DLD1 (cell line): ENCODE data around the gene CADPS.

ENCODE experiments used
- in situ Hi-C: cut with HindIII; loops from 2 replicates; pipeline ENCODE4 v1.10.0; 2017; ENCODE audit warnings: low sequenced_read_pairs

The CADPS gene

DNA sequence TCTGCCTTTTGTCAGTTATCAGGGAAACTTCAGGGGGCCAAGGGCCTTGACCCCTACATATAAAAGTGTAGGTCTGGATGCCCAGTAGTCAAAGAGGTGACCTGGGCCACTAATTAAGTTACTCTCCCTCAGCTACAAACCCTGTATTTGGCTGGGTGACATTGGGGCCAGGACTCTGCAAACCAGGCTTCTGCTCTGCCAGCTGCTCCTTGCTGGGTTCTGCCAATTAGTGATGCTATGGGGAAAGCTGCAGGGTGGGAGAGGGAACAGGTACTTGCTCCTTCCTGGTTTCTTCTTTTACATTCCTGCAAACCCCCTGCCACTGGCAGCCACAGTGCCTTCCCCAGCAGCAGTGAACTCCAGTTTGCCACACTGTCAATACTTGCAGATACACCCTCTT, 179.2 kb downstream of the CADPS start:
- in situ Hi-C loops = no loop called here

DNA sequence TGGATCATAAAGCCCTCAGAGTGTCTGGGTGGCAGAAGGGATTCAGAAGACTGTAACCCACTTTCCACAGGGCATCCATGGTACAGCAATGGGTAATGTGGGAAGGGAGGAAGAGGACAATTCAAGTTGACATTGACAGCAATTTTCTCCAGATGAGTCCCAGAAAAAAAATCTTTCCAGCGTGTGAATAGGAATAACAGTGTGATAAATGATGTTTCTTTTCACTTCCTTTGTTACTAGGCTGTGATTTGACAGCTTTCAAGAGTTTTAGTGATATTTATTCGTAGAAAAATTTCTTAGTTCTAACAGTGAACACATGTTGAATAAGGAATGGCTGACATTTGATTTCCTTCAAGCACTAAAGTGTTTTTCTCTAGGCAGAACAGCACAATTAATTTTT, 186.4 kb downstream of the CADPS start:
- in situ Hi-C loops = no loop called here

DNA sequence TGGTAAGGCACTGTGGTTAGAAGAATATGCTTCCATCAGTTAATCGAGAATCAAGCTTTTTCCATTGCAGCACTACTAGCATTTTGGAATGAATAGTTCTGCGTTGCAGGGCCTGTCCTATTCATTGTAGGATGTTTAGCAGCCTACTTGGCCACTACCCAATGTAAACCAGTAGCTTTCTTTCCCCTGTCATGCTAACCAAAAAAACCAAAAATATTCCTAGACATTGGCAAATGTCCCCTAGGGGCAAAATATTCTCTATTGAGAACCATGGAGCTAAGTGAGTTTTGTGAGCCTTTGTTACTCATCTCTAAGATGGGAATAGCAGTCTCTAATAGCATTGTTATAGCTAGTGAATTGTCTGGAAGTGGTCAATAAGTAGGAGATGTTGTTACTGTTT, 187.2 kb downstream of the CADPS start:
- in situ Hi-C loops = no loop called here

DNA sequence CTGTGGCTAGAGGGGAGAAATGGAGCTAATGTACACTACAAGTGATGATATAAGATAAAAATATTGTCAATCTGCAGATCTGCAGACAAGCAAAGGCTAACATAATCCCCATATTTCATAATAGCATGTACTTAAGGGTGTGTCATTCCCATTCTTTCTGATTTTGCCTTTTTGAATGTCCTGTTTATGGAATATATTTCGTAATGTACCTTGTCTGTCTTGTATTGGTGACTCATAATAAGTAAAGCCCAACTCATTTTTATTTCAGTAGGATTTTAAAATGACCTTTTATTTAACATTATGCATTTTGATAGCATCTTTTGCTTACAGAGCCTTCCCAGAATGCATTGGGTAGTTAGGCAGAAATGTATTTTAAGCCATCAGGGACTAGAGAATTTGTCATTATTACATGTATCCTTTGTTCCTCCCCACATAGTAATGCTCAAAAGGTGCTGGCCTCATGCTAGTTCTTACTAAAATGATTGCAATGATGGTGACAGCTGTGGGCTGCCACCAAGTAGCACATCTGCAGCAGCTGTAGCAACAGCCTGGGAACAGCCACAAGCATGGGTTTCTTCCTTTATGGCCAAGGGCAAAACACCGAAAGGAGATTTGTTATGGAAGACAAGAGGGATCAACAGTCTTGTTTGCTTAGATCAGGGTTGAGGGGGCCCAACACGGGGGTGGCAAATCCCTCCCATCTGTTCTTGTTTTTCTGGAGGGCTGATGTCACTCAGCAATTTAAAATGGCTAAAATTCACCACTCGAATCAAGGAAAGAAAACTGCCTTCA, 188.5 kb downstream of the CADPS start:
- in situ Hi-C loops = no loop called here

DNA sequence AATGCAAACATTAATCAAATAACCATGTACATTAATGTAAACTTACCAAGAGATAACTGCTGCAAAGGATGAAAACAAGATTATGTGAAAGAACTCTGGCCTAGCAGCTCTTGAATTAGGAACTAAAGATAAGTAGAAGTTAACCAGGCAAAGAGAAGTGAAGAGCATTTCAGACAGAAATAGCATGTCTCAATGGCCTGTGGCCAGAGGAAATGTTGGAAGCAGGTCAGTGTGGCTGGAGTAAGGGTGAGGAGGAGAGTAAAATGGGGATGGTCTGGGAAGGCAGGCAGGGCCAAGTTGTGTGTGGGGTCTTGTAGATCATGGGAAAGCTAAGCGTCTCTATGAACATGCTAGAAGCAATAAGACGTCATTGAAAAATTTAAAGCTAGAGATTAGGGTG, 192.4 kb downstream of the CADPS start:
- in situ Hi-C loops = no loop called here

DNA sequence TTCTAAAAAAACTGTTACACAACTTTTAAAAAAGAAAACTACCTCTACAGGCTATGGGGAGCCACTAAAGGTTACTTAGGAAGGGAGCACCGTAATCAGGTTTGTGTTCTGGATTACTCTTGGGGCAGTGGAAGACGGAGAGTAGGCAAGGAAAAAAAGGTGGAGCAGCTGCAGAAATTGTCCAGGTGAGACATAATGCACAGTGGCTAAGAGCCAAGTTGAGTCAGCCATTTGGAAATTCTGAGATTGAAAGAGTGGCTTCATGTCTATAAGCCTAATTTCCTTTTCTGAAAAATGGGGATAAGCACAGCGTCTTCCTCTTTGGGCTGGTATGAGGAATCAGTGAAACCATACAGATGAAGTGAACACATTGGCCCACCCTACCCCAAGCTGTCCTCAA, 195.2 kb downstream of the CADPS start:
- in situ Hi-C loops = no loop called here

DNA sequence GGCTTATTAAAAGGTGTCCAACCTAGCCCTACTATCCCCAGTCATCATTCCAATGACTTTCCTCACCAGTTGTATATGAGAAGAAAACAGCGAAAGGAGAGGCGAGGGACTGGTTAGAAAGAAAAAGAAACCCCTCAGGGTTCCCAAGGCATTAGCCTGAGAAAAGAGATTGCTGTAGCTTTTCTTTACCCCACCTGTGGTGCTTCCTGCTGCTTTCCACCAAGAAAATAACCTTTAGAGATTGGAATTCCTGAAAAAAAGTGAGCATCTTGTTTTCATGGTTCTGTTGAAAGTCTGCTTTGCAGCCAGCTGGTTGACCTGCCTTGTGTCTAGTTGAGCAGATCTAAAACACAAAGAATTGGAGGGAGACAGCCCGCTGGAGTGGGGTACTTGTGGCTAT, 196.4 kb downstream of the CADPS start:
- in situ Hi-C loops = no loop called here

DNA sequence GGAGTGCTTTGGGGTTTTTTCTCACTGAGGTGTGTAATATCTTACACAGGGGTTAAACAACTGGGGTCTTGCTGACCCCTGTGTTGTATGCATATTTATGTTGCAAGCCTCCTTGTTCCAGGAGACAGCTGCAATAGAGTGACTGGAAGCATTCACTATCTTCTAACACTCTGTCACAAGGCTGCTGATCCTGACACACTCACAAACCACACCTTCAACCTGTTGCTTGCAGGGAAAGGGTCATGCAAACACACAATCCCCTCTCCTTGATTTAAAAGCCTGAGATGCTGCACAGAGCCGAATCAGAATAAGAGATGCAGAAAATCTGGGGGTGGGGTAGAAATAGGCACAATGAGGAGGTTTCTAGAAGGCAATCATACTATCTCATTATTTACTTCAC, 197.3 kb downstream of the CADPS start:
- in situ Hi-C loops = no loop called here

DNA sequence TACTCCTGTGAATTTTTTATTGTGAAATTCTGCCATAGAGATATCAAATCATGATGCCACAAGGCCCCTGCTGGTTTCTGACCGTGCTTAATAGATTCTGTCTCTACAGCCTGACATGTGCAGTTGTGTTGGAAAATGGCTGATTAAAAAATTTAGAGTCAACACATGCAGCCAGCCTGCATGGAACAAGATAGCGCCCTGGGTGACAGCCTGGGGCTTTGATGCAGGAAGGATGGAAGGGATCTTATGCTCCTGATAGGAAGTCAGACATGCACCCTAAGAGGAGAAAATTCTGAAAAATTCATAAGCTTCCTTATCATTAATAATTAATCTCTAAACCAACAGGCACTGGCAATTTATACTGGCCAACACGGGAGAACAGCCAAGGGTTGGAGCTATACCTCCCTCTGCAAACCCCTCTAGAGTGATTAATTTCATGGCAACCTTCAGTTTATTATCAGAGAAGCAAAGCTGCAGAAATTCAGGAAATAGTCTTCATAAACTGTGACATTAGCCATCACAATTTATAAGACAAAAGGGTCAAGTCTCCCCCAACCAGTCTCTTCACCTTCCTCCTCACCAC, 198.4 kb downstream of the CADPS start:
- in situ Hi-C loops = no loop called here

DNA sequence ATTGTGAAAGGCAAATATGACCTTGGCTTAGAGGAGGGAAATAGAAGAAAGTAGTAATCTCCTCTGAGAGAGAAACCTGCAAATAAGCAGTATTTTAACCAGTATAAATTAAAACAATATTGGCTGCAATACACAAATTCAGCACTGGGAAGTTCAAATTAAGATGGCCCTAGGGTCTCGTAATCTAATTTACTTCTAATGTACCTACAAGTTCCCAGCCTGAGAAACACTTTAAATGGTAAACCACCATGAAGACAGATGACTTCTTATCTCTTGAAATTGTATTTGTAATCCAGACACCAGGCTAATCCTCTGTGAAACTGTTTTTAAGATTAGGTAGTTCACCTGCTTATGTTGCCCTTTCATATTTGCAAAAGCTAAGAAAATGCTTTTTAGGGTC, 199.7 kb downstream of the CADPS start:
- in situ Hi-C loops = no loop called here

DNA sequence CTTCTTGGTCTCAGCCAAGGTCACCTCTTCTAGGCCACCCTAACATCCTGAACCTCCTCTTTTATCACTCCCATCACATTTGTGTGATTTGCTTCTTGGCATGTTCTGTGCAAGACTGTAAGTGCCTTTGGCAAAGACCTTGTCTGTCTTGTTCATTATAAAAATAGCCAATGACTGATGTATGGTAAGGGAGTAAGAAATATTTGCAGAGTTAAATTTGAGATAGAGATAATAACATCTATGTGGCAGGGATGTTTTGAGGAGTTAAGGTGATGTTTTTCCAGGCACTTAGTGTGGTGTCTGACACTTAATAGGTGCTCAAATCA, 202.3 kb downstream of the CADPS start:
- in situ Hi-C loops = no loop called here

DNA sequence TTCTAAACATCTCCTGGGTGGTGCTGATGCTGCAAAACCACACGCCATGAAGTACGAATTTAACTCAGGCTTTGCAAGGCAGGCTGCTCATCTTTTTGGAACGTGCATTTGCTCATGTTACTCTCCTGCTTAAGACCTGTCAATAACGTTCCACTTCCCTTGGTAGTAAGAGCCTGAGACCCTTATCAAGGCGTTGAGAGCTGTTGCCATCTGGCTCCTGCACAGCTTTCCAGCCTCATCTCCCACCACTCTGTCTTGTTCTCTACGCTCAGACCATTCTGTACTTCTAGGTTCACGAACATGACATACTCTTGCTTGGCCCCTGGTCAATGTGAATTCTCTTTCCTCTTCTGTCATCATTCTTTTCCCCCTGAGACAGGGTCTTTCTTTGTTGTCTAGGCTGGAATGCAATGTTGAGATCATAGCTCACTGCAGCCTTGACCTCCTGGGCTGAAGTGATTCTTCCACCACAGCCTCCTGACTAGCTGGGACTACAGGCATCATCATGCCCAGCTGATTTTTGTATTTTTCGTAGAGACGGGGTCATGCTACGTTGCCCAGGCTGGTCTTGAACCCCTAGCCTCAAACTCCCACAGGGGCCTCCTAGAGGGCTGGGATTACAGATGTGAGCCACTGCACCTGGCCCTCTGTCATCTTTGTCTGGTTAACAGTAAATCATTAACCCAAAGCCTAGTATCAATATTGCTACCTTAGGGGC, 202.8 kb downstream of the CADPS start:
- in situ Hi-C loops = no loop called here

DNA sequence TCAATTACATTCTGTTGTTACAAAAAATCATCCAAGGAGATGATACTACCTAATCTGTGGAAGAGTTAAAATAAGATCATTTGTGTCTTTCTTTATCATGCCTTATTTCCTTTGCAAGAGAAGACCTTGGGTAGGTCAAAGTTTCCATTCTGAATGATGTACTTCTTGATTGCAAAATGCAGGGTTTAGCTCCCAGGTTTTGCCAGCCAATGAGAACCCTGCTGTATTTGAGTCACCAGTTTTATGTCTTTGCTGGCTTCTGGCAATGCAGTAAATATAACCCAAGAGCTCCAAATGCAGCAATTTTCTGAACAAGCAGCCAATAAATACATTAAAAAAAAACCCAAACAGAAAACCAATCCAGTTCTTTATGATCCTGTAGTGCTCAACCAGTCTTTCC, 204.9 kb downstream of the CADPS start:
- in situ Hi-C loops = no loop called here

DNA sequence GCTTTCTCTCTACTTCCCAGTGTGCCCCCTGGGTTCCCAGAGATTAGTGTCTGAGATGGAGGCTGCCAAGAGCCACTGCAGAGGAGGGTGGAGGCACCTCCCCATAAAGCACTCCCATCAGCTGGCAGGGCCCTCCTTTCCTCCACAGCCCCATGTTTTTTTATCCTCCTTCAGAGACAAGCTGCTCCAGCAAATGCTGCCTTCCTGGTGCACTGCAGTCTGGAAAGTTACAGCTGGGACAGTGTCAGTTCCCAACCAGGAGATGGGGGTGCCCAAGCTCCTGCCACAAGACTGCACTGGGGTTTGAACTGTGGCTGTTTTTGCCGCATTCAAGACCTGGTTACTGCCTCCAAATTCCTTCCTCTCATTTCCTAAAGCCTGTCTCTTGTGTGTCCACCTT, 206.1 kb downstream of the CADPS start:
- in situ Hi-C loops = no loop called here

DNA sequence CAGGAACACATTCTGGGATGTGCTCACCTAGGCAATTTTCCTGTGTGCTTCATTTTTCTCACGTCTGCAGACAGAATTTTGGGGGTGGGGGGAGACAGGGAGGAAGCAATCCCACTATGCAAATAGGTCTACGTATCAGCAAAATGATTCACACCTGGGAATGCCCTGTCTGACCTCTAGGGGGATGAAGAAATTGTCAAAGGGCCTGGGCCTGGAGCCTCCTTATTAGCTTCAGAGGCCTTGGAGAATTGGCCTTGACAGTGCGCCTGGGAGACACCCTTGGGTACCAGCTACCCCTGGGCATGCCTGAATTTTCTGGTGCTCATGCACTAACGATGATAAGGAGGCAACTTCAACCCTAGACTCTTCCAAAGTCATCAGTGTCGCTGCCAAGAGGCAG, 207.5 kb downstream of the CADPS start:
- in situ Hi-C loops = no loop called here

DNA sequence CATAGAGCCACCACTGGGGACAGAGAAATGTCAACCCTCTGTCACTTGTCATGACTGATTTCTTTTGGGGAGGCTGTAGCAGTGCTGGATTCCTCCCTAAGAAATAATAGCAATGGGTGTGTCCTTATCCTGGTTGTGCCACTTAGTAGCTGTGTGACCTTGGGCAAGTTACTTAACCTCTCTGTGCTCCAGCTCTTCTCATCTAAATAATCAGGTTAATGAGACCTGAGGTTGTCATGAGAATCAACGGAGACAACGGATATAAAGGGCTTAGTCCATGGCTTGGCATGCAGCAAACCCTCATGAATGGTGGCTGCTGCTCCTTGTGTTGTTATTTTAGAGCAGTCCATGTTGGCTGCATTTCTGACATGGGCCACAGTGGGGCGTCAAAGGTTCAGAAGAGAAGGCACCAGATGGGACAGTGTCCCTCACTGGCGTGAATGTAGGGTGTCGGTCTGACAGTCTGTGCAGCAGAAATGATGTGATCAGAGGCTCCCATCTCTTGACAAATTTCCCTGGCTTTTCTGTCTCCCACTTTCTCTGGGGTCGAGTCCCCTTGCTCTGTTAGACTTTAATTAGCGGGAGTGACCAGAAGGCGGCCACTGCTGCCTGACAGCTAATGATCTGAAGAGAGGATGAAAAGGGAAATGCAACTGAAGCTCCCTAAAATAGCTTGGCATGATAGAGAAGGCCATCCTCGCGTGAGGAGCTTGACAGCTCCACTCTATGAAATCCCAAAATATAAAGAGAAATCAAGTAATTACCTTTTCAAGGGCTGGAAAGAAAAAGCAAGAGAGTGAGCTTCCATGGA, 209.4 kb downstream of the CADPS start:
- in situ Hi-C loops = no loop called here

DNA sequence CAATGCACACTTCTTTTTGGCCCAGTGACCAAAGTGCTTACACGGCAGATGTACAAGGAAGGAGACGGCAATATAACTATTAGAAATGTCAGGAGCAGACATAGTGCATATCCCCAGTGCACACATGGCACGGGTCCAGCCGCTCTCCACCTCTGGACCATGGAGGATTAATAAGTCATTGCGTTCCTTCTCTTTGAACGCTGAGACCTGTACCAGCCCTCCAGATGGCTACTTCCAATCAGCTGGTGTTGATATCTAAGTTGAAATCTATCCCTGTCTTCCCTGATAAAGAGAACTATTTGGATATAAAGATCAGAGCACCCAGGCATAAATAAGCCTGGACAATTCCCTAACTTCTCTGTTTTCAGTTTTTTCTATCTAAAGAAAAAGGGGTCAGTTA, 212.5 kb downstream of the CADPS start:
- in situ Hi-C loops = no loop called here

DNA sequence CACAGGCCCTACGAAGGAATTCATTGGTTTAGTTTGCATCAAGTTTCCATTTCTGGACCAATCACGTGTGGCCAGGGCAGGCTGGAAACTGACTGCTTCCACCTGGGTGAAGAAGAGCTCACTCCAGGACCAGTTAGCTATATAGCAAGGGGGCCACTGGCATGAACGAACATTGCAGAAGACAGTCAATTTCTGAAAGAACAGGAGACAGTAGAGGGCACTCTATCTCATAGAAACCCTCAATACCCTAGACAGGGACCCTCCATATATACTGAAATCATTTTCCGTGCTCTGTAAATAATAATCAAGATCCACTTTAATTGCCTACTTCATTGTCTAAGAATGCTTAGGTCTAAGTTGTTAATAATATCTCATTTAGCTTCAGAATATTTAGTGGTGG, 215.6 kb downstream of the CADPS start:
- in situ Hi-C loops = no loop called here

DNA sequence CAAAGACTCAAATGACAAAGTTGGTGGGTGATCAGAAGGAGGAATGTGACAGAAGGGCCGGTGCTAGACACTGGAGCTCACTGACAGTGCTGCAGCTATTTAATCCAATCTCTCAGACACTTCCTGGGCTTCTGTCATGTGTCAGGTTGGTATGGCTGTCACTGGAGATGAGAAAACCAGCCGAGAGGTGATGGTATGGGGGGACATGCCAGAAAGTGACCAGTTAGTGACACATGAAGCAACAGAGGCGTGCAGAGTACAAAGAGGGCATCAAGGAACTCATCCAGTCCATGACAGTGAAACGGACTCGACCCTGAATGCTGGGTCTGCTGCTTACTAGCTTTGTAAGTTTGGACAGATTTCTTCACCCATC, 219.5 kb downstream of the CADPS start:
- in situ Hi-C loops = no loop called here

DNA sequence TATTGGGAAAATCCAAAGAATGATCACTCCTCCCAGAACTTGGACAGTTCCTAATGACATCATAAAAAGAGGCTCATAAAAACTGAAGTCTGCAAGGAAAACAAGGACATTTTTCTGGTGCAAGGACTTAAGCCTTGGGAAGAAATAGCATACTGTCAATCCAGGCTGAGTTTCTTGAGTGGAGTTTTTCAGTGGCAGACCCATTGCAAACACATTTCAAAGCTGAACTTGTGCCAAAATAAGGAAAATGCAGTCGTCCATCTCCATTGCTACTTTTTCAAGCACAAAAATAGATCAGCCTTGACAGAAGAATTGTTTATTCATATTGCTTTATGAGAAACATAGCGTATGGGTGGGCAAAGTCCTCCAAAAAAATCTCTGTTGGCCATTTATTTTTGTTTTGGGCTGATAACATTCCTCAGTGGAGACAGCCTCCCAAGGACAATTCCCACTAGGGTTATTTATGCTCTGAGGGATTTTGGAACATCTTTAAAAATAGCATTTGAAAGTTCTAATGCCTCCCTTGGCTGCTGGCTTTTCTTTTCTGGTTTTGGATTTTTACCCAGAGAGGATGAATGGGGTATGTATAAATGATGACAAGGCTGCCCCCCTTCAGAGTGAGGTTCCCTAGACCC, 220.0 kb downstream of the CADPS start:
- in situ Hi-C loops = no loop called here

DNA sequence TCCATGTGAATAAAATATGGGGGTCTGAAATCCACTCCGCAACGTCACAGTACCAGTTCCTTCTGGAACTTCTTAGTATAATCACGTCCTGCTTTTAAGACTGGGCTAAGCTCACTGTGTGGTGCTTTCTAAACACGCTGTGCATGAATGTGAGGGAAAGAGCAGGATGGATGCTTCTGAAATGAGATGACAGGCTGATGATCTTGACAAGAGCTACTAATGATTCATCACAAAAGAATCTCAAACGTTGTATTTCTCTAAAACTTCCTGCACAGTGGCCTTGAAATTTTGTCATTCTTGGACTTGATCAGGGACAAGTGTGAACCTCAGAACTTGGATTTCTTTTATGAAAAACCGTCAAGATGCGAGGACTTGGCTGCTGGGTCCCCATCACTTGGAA, 221.4 kb downstream of the CADPS start:
- in situ Hi-C loops = no loop called here
